GM12875 (cell line): ENCODE data around the gene NOVA2.

Experiments
- H3K4me3 ChIP-seq: one replicate; pipeline ENCODE4 v1.5.1; 2011; ENCODE audit warnings: low read depth, low read length, control low read depth
- TF ChIP-seq, protein P1 (sequence below): IDR thresholded peaks from 2 replicates; pipeline ENCODE4 v1.5.1; 2011; ENCODE audit warnings: low read depth, mild to moderate bottlenecking, control low read depth, inconsistent platforms, low read length, moderate library complexity, borderline replicate concordance; ENCODE audit not compliant: insufficient read depth

NOVA2 gene

DNA sequence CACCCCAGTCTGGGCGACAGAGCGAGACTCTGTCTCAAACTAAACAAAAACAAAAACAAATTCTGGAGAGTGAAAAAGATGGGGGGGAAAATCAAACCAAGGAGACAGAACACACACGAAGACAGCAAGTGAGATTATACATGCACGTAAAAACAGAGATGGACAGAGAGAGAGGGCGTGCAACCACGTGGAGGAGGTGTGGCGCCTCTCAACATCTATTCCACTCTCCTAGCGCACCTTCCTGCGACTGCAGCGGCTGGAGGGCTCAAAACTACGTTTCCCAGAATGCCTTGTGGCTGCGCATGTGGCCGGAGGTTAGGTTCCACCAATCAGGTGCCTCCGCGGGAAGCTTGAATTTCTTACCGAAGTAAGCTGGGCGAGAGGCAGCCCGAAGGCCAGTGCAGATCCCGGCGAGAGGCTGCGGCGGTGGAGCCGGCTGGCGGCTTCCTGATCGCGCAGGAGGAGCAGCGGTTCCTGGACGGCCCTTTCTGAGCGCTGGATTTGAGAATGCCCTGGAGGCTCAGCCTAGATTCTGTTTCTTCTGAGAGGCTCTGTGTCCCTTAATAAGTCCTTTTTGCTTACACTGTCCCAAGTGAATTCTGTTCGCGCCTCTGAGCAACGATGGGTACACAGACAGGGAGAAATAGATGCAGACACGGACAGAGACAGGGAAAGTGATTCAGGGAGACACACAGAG lies 46.0 kb downstream of the NOVA2 start:
- TF ChIP-seq, protein P1, sequence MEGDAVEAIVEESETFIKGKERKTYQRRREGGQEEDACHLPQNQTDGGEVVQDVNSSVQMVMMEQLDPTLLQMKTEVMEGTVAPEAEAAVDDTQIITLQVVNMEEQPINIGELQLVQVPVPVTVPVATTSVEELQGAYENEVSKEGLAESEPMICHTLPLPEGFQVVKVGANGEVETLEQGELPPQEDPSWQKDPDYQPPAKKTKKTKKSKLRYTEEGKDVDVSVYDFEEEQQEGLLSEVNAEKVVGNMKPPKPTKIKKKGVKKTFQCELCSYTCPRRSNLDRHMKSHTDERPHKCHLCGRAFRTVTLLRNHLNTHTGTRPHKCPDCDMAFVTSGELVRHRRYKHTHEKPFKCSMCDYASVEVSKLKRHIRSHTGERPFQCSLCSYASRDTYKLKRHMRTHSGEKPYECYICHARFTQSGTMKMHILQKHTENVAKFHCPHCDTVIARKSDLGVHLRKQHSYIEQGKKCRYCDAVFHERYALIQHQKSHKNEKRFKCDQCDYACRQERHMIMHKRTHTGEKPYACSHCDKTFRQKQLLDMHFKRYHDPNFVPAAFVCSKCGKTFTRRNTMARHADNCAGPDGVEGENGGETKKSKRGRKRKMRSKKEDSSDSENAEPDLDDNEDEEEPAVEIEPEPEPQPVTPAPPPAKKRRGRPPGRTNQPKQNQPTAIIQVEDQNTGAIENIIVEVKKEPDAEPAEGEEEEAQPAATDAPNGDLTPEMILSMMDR = no peak
- H3K4me3 ChIP-seq = peak overlapping the region; percentile 21

DNA sequence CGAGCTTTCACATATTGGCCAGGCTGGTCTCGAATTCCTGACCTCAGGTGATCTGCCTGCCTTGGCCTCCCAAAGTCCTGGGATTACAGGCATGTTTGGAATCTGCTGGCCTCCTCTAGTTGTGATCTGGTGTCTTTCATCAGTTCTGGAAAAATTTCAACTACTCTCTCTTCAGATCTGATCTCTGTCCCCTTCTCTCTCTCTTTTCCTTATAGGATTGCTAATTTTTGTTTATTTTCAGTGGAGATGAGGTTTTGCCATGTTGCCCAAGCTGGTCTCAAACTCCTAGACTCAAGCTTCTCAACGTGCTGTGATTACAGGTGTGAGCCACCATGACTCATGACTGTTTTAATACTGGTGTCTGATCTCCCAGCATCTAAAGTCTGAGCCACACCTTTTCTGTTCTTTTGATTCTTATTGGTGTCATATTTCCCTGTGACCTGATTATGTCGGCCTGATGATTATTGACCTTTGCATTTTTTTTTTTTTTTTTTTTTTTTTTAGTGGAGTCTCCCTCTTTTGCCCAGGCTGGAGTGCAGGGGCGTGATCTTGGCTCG lies 48.7 kb downstream of the NOVA2 start:
- TF ChIP-seq, protein P1 = no peak
- no peak overlapping the region for H3K4me3 ChIP-seq

DNA sequence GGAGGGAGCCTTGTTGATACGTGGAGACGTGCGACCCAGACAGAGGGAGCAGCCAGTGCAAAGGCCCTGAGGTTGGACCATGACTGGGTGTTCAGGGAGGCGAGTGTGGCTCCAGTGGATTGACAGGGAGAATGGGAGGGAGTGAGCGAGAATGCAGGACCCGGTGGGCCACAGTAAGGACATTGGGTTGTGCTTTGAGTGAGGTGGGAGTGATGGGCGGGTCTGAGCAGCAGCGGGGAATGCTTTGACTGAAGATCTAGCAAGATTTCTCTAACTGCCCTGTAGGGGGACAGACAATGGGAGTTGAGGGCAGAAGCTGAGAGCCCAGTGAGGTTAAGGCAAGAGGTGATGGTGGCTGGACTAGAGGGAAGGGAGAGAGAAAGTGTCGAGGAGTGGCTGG lies 51.4 kb downstream of the NOVA2 start:
- TF ChIP-seq, protein P1 = peak; percentile 44
- no peak overlapping the region for H3K4me3 ChIP-seq

DNA sequence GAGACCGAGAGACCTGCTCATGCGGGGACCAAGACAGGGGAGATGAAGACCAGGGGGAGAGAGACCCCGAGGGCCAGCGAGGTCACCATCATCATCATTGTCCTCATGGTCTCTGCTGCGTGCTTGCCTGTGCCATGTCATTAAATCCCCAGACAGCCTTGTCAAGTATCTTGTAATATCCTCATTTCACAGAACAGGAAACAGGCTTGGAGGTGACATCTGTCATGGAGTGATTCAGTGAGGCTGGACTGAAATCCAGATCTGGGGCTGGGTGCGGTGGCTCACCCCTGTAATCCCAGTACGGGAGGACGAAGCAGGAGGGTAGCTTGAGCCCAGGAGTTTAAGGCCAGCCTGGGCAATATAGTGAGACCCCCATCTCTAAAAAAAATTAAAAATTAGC lies 53.2 kb downstream of the NOVA2 start:
- no peak overlapping the region for H3K4me3 ChIP-seq
- TF ChIP-seq, protein P1 = no peak

DNA sequence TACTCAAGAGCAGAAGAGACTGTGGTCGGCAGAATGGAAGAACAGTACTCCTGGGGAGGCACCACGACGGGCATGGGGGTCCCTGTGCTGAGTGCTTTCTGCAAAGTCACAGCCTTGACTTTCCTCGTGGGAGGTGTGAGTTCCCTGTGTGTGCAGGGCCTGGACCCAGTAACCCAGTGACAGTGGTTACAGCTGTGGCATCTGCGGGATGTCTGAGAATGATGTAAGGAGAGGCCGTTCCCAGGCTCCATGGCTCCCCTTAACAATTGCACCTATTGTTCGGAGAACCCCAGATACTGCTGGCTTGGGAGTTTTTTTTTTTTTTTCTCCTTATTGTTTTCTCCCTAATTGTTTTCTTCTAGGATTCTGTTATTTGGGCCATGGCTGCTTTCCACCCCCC lies 54.0 kb downstream of the NOVA2 start:
- TF ChIP-seq, protein P1 = no peak
- H3K4me3 ChIP-seq = no peak overlapping the region

DNA sequence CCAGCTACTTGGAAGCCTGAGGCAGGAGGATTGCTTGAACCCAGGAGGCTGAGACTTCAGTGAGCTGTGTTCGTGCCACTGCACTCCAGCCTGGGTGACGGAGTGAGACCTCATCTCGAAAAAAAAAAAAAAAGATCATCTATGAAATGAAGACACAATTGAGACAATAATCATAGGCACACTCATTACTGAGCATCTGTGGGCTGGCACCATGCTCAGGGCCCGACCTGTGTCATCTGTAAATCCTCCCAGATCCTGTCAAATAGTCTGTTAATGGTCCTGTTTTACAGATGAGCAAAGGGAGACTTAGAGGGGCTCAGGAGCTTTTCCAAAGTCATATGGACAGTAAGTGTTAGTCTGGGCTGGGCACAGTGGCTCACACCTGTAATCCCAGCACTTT lies 54.9 kb downstream of the NOVA2 start:
- TF ChIP-seq, protein P1 = no peak

More for the DNA sequence above, 54.9 kb downstream of the NOVA2 start:
- no peak overlapping the region for H3K4me3 ChIP-seq
